Measurements from ENCODE around the gene ASPA.
"Not testable (repeated sequence)": the region's sequence is repeated elsewhere in the genome, so short reads cannot be mapped to it uniquely, and the experiment has no call there.

The ASPA gene

GRCh38 chr17:3447625-3448024, 28.2 kb upstream of the ASPA start:
- H2AFZ ChIP-seq: no peak overlapping the region
- H3K36me3 ChIP-seq (ENCODE audit: control insufficient read depth, insufficient read depth, low read length): no peaks in the 10 kb centered on the region
- H3K9ac ChIP-seq: no peak overlapping the region
- no peaks in the 10 kb centered on the region for H3K79me2 ChIP-seq
- H3K27me3 ChIP-seq (ENCODE audit: control insufficient read depth, insufficient read depth, low read length): no peaks in the 10 kb centered on the region
- H3K9me3 ChIP-seq (ENCODE audit: control insufficient read depth, low read length): no peaks in the 10 kb centered on the region
- no peak overlapping the region for H3K4me3 ChIP-seq (ENCODE audit: low read depth, low read length)
- no peak overlapping the region for H3K4me2 ChIP-seq (ENCODE audit: low read length)
- TF ChIP-seq CTCF (IDR thresholded peaks at IDR 0.05): no peak
- H3K27ac ChIP-seq: no peak overlapping the region
- H3K4me1 ChIP-seq: no peaks in the 10 kb centered on the region

GRCh38 chr17:3448059-3448665, 27.6 kb upstream of the ASPA start:
- H3K9ac ChIP-seq: no peak overlapping the region
- no peaks in the 10 kb centered on the region for H3K36me3 ChIP-seq (ENCODE audit: control insufficient read depth, insufficient read depth, low read length)
- H3K9me3 ChIP-seq (ENCODE audit: control insufficient read depth, low read length): no peaks in the 10 kb centered on the region
- no peak overlapping the region for H3K27ac ChIP-seq
- no peaks in the 10 kb centered on the region for H3K4me1 ChIP-seq
- H3K4me2 ChIP-seq (ENCODE audit: low read length): no peak overlapping the region
- no peak for TF ChIP-seq CTCF (IDR thresholded peaks at IDR 0.05)
- H3K27me3 ChIP-seq (ENCODE audit: control insufficient read depth, insufficient read depth, low read length): no peaks in the 10 kb centered on the region
- H3K4me3 ChIP-seq (ENCODE audit: low read depth, low read length): no peak overlapping the region
- no peak overlapping the region for H2AFZ ChIP-seq
- no peaks in the 10 kb centered on the region for H3K79me2 ChIP-seq

GRCh38 chr17:3466355-3466754, 9.4 kb upstream of the ASPA start:
- not testable (repeated sequence) for H3K4me2 ChIP-seq (ENCODE audit: low read length)

GRCh38 chr17:3469529-3469928, 6.3 kb upstream of the ASPA start:
- no peaks in the 10 kb centered on the region for H3K36me3 ChIP-seq (ENCODE audit: control insufficient read depth, insufficient read depth, low read length)
- H3K79me2 ChIP-seq: no peaks in the 10 kb centered on the region
- no peak overlapping the region for H3K4me2 ChIP-seq (ENCODE audit: low read length)
- no peak for TF ChIP-seq CTCF (IDR thresholded peaks at IDR 0.05)
- H2AFZ ChIP-seq: no peak overlapping the region
- no peaks in the 10 kb centered on the region for H3K9me3 ChIP-seq (ENCODE audit: control insufficient read depth, low read length)
- no peaks in the 10 kb centered on the region for H3K27me3 ChIP-seq (ENCODE audit: control insufficient read depth, insufficient read depth, low read length)
- H3K4me1 ChIP-seq: peaks cover 7% of the 10 kb centered on the region
- no peak overlapping the region for H3K27ac ChIP-seq
- H3K9ac ChIP-seq: no peak overlapping the region
- no peak overlapping the region for H3K4me3 ChIP-seq (ENCODE audit: low read depth, low read length)

More at GRCh38 chr17:3466355-3466754, 9.4 kb upstream of the ASPA start:
- H3K79me2 ChIP-seq; H3K4me3 ChIP-seq (ENCODE audit: low read depth, low read length); H3K9me3 ChIP-seq (ENCODE audit: control insufficient read depth, low read length); H2AFZ ChIP-seq; H3K36me3 ChIP-seq (ENCODE audit: control insufficient read depth, insufficient read depth, low read length); H3K27me3 ChIP-seq (ENCODE audit: control insufficient read depth, insufficient read depth, low read length); H3K9ac ChIP-seq; H3K4me1 ChIP-seq; H3K27ac ChIP-seq: not testable (repeated sequence)

- TF ChIP-seq CTCF (IDR thresholded peaks at IDR 0.05): no peak
- H3K4me1 ChIP-seq: peaks cover 16% of the 10 kb centered on the region
- H3K4me3 ChIP-seq (ENCODE audit: low read depth, low read length): no peak within 1 kb of the TSS
Observed at GRCh38 chr17:3471599-3471998, 4.2 kb upstream of the ASPA start, which contains the start of gene SPATA22. TSS of gene SPATA22 (minus strand) at chr17:3471819. CDS start at chr17:3469325, 2,494 bp downstream.

More at GRCh38 chr17:3471599-3471998, 4.2 kb upstream of the ASPA start, which contains the start of gene SPATA22:
- Histone ChIP-seq H3K4me2 (ENCODE audit: low read length) (no peak within 1 kb of the TSS), H3K27me3 (ENCODE audit: control insufficient read depth, insufficient read depth, low read length) (no peaks in the 10 kb centered on the region), H3K27ac (no peak within 1 kb of the TSS), H3K9ac (no peak within 1 kb of the TSS), H3K79me2 (no peaks in the 10 kb centered on the region), H2AFZ (no peak within 1 kb of the TSS), H3K9me3 (ENCODE audit: control insufficient read depth, low read length) (no peaks in the 10 kb centered on the region), H3K36me3 (ENCODE audit: control insufficient read depth, insufficient read depth, low read length) (no peaks in the 10 kb centered on the region)

All from parathyroid adenoma (tissue), 2 donors.